ENCODE data around the gene APPL2.

The APPL2 gene

DNA sequence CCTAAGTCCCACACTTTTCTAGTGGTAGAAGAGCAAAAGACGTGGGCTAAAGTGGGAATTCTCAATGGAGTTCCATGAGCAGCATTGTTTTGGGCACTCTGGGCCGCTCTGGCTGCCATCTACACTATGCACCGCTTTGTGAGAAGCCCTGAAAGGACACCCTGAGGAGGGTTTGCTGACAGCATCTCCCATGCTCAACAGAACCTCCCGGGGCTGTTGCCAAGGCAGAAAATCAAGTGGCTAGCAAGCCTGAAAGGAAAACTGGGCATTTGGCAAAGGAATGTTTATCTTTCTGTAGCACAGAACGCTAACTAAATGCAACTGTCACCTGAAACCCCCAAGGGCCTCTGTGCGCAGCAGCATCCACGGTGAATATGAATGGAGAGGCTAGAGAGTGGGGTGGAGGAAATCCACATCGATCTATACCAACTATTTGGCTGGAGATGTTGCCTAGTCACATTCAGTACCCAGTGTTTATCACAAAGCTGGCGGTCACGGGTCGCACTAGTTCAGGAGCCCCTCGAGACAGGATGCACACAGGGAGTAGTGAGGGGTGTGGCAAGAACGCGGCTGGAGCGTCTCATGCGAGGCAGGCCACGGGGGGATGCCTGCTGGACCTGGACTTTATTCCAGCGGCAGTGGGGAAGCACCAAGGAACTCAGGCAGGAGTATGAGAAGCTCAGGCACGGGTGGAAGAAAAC, 14.2 kb downstream of the APPL2 start:
- no peak for DNase-seq

DNA sequence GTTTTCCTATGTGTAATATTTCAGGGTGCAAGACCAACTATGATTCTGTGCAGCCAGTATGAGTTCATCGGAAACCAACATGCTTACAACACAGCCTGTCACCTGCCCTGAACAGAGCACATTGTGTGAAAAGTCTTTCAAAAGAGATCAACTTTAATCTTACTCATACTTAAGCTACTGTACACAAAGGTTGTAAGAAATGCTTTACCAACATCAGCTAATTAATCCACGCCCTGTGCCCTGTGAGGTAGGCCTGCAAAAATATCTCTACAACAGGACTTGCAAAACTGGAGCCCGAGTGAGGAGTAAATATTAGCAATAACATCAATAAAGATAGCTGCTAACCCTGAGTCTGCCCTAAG, 15.1 kb downstream of the APPL2 start:
- no peak for DNase-seq

DNA sequence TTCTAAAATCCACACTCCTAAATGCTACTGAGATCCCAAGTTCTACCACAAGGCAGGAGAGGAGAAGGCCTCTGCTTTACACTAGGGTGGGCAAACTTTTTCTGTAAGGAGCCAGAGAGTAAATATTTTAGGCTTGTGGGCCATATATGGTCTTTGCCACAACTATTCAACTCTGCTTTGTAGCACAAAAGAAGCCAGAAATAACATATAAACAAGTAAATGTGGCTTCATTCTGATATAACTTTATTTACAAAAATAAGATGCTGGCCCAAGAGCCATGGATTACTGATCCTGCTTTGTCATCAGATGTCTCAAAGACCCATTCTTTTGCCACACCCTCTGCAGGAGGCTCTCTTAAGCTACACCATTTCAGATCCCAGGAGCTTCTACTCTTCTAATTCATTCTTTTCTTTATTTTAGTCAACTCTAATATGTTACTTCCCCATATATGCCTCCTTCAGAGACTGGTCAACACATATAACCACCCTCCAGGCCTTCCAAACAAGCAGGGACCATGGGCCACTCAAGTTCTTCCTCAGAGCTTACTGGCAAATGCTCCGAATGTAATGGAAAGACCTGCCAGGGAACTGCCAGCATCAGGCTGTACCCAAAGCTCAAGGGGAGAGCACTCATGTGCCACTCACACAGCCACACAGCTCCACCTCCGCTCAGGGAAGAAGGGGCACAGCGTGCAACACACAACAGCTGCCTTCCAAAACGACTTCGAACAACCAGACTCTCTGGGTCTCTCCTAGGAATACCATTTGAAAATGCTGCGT, 15.6 kb downstream of the APPL2 start:
- no peak for DNase-seq

DNA sequence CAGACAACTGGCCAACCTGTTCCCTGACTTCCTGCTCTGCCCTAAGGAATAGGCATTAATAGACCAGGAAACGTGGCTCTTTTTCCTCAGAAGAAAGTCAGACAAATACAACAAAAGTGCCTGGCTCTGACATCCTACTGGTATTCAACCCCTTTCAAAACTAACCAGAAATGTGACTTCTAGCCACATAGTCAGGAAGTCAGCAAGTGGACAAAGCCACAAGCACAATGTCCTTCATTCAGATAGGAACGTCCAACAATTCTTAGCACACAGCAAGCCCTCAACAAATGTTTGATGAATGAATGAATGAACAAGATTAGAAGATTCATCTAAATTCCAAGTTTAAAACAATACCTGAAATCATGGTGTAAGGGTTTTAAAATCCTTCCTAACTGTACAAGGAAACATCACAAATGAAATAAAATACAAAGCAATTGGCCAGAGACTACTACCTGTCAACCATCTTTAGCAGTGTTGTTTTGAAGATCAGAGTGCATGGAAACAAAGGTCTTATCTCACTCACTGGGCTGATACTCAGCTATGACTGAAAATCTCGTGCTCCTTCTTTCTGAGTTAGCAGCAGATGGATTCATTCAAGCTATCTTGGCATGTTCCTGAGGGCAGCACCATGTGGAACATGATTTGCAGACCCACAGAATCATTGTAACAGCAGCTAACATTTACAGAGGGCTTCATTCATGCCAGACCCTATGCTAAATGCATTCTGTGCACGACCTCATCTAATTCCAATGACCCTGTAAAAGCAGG, 16.5 kb downstream of the APPL2 start:
- DNase-seq: no peak

DNA sequence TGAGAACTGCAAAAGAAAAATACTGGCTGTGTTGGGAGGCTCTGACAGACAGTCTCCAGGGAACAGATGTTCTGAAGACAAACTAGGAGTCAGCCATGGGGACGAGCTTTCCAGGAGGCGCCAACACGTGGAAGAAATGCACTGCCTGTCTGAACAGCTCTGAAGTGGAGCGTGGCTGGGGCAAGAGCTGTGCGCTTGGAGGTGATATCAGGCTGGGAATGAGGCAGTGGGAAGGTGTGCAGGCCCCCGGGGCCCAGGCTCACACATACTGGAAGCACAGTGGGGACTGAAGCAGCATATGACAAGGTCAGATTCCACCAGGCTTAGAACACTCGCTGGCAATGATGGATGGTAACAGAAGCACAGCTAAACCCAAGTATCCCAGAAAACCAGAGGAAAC, 17.5 kb downstream of the APPL2 start:
- DNase-seq: no peak

DNA sequence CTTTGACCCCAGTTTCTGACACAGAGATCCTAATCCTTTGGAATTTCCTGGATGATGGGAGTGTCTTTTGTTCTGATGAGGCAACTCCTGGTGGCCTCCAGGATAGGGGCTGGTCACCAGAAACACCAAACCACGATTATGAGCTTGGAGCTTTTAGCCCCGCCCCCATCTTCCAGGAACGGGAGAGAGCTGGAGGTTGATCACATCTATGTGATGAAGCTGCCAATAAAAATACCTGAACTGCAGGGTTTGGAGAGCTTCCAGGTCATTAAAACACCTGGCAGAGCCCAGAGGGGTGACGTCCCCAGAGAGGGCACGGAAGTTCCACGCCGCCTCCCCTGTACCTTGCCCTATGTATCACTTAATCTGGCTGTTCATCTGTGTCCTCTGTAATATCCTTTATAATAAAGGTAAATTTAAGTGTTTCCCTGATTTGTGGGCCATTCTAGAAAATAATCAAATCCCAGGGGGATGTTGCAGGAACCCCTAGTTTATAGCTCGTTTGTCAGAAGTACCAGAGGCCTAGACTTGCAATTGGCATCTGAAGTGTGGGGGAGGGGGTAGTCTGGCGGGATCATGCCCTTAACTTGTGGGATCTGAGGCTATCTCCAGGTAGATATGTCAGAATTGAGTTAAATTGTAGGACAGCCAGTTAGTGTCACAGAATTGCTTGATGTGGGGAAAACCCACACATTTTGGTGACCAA, 21.2 kb downstream of the APPL2 start:
- no peak for DNase-seq

DNA sequence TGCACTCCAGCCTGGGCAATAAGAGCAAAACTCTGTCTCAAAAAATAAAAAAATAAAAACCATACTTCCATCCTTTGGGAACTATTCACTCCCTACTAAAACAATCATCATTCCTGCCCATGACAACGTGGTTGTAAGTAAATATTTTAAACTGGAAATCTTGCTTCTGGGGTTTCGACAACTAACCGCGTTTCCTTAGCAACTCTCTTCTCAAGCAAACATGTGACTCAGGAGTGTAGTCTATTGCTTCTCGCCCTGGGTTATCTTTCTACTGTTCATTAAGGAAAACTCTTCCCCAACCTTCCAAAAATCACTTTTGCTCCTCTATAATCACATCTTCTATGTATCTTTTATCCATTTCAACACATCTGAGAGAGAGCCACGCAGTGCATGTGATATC, 21.8 kb downstream of the APPL2 start:
- no peak for DNase-seq

DNA sequence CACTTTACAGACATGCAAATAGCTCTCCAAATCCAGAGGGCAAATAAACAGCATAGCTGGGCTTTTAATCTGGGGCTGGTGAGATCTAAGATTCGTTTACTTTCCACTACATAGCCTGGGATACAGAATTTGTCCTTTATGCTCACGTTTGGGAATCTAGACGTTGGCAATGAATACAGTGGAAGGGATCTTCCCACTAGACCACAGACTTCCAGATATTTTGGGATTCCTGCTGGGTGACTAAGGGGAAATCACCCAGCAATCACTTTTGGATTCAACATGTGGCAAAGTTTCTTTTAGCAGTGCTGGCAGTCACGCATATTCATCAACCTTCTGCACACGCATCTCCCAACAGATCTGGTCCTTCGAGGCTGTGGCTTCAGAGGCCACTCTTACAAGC, 23.5 kb downstream of the APPL2 start:
- no peak for DNase-seq

DNA sequence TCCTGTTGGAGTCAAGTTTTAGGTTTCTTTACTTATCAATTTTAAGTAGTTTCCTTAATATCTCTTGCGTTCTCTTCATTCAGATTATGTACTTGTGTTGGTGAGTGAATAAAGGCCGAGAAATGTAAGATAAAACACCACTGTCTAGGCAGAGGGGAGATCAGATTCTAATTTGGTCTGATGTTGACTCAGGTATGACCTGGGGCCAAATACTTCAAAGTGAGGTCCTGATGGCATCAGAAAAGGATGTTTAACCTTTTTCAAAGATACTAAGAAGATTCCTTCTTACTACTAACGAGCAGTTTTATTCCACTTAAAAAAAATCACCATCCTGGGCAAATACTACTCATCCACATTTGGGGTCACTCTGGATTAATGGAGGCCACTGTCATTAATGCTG, 26.9 kb downstream of the APPL2 start:
- DNase-seq: no peak

DNA sequence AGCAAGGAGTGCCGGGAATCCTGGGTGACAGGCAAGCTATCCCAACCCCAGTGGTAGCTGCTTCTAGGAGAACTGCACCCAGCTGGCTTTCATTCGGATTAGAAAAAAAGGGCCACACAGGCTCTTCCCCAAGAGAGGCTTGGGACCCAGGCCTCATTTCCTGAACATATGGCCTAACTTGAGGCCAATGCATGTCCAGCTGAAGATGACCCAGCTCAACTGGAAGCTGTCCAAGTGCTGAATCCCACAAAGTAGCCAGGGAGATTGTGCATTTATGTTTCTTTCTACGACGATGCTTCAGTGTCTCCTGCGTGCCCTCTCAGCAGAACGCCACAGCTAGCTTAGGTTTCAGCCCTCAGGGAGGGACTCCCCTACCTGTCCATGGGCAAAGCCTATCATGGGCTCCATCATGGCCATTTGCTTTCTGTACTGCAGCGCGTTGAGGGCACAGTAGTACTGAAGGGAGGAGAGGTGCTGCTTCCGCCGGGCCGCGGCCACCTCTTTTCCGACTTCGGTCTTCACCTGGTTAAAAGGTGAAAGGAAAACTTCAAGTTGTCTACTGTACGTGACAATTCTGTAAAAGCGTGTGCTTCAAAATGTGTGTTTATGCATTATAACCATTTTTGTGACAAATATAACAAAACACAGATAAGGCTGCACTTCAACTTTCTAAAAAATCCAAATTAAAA, 29.1 kb downstream of the APPL2 start:
- DNase-seq: no peak

DNA sequence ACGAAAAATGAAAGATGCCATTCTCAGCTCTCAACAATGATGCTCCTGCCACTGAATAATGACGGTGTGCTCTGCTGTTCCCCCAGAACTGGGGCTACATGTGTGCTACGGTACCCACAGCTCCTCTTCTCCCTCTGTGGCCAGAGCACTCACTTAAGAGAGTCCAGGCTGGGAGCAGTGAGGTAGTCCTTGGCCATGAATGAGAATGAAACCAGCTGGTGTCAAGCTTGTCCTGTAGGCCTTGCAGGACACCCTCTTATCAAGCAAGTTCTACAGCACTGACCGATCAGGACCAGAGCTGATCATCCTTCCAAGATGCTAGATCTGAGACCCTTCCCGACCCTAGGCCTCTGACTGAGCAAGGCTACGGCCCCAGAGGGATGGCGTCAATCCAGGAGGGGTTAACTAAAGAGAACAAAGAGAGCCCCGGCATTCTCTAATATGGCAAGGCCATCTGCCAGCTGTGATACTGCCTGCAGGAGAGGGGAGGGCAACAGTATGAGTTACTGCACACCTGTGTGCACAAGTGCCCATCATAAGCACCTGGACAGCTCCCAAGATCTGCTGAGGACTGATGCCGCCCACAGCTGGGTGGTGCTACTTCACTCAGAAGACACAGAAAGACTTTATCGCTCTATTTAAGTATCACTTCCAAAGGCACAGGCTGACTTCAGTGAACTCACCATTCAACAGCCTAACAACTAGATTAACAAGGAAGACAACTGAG, 30.5 kb downstream of the APPL2 start:
- DNase-seq: no peak

DNA sequence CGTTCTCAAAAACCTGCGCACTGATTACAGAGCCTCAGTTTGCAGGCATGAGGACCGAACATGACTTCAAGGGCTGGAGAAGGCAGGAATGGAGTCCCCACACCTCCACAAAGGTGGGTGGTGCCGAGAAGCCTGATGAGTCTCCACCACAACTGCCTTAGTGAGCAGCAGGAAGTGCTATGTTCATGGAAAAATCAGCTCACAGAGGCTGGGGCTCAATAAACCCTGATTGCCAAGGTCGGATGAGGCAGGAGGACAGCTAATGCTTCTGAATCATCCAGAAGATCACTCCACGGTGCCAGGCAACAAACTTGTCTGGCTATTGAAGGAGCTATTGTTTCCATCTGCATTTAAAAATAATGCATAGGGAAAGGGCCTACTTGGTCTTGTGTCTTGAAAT, 31.1 kb downstream of the APPL2 start:
- peak; percentile 64 for DNase-seq

DNA sequence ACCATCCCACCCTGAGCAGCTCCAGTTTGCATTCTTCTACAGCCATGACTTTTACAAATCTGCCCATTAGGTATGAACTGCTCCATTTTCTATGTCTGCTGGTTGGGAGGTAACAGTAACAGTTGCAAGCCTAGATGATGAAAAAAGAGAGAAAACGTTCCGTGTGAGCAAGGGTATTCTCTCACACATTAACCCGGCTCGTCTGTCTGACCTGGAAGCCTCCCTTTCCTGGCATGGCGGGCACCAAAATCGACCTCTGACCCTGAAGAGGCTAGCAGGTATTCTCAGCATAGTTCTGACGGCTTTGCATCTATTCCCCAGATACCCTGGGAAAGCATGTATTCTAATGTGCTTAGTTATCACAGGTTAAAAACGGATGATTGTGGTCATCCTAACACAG, 31.8 kb downstream of the APPL2 start:
- no peak for DNase-seq

DNA sequence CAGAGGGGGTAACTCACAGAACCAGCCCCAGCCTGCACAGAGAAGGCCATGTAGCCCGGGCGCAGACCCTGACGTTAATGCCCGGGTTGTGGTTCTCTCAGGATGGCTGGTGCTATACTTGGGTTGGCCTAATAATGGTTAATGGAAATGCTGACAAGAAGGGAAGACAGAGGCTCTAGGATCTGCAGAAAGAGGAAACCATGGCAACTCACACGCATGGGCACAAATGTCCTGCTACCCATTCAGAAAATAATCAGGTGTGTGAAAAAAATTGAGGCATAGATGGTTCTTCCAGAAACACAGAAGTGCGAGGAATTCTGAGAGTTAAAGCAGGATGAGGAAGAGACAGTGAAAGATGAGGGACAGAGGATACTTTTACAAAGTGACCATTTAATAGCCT, 33.8 kb downstream of the APPL2 start:
- no peak for DNase-seq

DNA sequence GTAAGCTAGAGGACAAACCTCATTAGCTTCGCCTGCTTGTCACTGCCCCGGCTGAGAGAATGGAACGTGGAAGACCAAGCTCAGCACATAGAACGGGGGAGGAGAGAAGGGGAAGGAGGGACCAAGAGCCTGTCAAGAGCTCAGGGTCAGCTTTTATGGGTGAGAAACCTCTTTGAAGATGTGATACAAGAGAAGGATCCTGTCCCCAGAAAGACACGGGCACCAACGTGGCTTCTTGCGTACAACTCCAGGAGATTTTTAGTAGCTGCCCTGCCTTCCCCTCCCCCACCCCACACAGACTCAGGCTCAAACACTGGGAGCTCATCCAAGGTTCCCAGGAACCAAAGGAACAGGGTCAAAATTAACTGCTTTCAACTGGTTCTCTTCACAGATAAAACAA, 34.7 kb downstream of the APPL2 start:
- DNase-seq: no peak

DNA sequence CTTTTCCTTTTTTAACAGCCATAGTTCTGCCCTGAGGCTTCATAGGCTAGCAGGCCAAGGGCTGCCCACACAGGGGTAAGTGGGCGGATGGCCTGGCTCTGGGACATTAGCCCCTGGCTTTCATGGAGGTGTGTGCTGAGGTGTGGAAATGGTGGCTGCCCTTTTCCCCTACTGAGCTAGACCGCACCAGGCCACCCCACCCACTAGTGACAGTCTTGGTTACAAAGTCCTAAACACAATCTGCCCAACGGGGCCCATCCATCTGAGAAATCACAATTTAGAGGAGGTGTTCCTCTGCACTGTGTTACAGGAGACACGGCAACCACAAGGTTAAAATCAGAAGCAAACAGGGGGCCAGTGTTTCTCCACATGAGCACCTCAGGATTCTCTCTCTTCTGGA, 35.6 kb downstream of the APPL2 start:
- DNase-seq: no peak

DNA sequence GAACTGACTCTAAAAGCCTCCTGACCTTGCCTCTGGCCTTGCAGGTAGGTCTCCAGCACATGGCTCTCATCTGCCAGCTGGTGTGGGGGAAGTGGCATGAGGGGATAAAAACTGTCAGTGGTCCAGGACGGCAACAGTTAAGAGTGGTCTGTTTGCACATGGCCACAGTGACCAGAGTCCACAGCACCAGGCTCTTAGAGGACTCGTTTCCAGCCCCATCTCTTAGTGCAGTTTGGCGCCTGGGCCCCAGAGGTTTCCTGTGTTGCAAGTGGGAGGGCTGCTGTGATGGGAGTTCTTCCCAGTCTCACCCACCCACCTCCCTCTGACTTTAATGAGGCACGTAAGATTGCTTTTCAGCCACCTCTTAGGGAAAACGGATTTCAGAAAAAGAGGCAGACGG, 37.0 kb downstream of the APPL2 start:
- DNase-seq: no peak

DNA sequence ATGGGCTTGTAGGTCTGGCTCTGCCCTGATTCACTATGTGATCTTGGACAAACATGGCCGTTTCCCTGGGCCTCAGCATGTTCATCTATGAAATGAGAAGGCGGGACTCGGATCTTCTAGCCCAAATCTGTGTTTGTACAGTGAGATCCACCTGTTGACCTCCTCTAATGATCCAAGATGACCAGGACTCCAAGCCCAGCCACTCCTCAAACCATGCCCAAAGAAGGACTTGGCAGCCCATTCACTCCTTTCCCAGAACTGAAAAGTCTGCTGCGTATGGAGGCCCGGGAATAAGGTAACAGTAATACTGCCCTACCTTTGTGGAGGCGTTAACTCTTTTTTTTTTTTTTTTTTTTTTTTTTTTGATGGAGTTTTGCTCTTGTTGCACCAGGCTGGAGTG, 39.9 kb downstream of the APPL2 start:
- no peak for DNase-seq

DNA sequence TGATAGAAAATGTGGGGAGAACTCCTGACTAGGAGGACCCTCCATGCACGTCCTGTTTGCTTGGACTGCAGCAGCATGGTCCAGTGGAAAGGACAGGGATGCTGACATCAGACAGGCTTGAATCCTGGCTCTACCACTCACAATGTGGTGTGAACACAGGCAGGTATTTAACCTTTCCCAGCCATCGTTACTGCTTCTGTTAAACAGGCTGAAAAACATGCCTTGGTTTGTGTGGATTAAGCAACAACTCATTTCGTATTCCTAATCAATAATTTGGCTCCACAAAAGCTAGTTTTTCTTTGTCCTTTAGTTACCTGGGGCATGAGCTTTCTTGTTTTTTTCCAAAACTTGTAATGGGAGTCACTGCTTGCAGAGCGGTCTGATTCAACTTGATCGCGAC, 41.0 kb downstream of the APPL2 start:
- DNase-seq: no peak

DNA sequence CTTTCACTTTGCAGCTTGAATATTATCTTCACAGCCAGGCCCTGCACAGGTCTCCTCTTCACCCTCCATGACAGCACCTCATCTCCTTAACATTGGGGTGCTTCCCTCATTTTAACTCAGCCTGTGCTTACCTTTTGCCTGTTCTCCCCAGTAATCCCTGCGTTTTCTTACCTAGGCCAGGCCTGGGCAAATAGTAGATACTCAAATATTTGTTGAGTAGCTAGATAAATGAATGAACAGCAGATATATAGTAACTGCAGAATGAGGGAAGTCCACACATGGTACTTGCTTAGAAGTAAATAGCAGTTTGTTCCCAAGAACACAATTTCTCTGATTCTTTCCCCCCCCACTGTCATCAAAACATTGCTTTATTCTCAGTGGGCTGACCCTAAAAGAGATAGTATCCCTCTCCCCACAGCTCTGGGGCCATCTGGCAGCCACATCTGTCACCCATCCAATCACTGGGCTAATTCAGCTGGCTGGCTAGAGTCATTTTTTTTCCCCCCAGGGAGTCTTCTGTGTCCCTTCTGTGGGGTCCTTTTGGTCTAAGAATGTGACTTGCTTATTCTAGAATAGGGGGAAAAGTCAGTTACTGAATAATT, 43.2 kb downstream of the APPL2 start:
- DNase-seq: no peak

DNA sequence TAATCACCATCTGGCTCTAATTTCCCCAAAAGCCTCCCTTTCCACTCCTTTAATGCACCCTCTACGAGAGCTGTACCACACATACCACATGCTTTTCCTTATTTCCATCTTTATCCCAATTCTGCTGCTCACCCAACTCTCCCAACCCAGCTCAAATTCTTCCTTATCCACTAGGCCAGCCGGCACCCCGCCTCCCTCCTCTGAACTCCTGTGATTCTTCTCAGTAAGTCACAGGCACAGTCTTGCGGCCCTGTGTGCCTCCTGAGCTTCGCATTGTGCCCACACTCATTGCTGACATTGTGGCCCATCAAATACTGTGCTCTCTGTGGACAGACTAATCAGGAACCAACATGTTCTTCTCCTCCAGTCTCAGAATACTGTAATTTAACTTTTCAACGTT, 45.4 kb downstream of the APPL2 start:
- no peak for DNase-seq

DNA sequence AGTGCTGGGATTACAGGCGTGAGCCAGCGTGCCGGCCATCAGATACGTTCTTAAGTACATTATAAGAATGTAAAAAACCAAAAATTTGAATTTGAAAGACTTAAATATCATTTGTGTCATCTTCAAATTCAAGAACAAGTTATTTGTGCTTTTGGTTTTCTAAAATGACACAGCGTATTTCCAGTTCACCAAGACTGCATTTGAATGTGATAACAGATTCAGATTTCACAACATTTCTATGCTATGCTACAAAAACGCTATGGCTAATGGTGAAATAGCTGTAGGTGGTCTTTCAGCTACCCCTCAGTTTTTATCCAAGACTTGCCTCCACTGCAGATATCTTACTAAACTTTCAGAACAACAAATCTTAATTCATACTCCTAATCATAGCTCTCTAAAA, 46.7 kb downstream of the APPL2 start:
- no peak for DNase-seq
